BE2C (cell line): Measurements from ENCODE around the gene PDE8A.

Experiments used
- DNase-seq: peaks from one replicate; pipeline ENCODE4 v3.0.0-alpha.2; 2020
- H3K27me3 ChIP-seq: fragments of 250-450 bp; sonication (Bioruptor Pico); 2 replicates; pipeline ENCODE4 v1.5.1; 2020; ENCODE audit warnings: mild to moderate bottlenecking
- H3K36me3 ChIP-seq: fragments of 250-450 bp; sonication (Bioruptor Pico); 2 replicates; pipeline ENCODE4 v1.5.1; 2020; ENCODE audit warnings: mild to moderate bottlenecking
- H3K4me1 ChIP-seq: fragments of 250-450 bp; sonication (Bioruptor Pico); 2 replicates; pipeline ENCODE4 v1.5.1; 2020
- H3K4me3 ChIP-seq: 2 replicates; pipeline ENCODE4 v1.5.1; 2011; ENCODE audit warnings: low read depth, low read length
- H3K9me3 ChIP-seq: fragments of 250-450 bp; sonication (Bioruptor Pico); 2 replicates; pipeline ENCODE4 v1.5.1; 2020
- TF ChIP-seq, protein P1 (sequence below): IDR thresholded peaks from 2 replicates; pipeline ENCODE4 v1.5.1; 2012; ENCODE audit warnings: mild to moderate bottlenecking, low read depth, low read length

The PDE8A gene

DNA sequence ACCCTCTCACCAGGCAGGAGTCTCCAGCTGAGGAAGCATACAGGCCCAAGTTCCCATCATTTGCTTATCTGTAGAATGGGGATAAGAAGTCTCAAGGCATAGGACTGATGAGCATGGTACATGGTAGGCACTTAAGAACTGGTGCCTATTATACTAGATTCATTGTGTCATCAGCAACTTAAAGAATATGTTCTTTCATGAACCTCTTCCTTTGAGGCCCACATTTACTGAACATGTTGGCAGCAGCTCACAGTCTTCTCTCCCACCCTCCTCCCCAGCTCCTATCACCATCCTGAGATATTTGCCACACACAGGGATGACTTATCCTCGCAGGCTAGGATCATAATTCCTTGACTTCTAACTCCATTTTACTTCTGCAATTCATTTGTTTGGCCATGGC, 142.5 kb downstream of the PDE8A start:
- TF ChIP-seq, protein P1, sequence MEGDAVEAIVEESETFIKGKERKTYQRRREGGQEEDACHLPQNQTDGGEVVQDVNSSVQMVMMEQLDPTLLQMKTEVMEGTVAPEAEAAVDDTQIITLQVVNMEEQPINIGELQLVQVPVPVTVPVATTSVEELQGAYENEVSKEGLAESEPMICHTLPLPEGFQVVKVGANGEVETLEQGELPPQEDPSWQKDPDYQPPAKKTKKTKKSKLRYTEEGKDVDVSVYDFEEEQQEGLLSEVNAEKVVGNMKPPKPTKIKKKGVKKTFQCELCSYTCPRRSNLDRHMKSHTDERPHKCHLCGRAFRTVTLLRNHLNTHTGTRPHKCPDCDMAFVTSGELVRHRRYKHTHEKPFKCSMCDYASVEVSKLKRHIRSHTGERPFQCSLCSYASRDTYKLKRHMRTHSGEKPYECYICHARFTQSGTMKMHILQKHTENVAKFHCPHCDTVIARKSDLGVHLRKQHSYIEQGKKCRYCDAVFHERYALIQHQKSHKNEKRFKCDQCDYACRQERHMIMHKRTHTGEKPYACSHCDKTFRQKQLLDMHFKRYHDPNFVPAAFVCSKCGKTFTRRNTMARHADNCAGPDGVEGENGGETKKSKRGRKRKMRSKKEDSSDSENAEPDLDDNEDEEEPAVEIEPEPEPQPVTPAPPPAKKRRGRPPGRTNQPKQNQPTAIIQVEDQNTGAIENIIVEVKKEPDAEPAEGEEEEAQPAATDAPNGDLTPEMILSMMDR: no peak
- no peaks in the 10 kb centered on the region for H3K4me1 ChIP-seq
- DNase-seq: no peak
- no peaks in the 10 kb centered on the region for H3K9me3 ChIP-seq
- H3K36me3 ChIP-seq: no peaks in the 10 kb centered on the region; the same call in 1 of the 2 replicates
- no peak overlapping the region for H3K4me3 ChIP-seq
- H3K27me3 ChIP-seq: no peaks in the 10 kb centered on the region

DNA sequence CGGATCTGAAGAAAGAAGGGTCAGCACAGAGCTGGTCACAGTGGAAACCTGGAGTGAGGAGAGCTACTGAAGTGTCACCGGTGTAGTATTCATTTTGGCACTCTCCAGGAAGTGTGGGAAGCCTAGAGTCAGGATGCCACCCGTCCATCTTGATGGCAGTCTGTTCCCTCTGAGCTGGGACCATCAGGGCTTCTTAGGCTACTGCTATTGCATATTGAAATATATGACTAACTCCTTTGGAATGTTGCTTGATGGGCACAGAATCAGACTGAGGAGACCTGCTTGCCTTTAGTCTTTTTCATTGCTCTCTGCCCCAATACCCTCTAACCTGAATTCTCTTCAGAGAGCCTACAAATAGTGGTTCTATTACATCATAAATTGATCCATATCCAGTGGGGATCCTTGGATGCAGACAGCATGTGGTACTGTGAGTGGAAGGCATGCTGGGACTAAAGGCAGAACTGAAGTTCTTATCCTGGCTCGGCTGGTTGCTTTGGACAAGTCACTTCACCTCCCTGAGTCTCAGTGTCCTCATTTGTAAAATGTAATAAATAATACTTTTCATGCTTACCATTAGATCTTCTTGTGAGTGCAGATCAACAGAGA, 143.5 kb downstream of the PDE8A start:
- no peak for DNase-seq
- Histone ChIP-seq H3K9me3 (no peaks in the 10 kb centered on the region), H3K27me3 (no peaks in the 10 kb centered on the region), H3K4me1 (no peaks in the 10 kb centered on the region), H3K4me3 (no peak overlapping the region), H3K36me3 (no peaks in the 10 kb centered on the region; the same call in 1 of the 2 replicates)
- TF ChIP-seq, protein P1: no peak

DNA sequence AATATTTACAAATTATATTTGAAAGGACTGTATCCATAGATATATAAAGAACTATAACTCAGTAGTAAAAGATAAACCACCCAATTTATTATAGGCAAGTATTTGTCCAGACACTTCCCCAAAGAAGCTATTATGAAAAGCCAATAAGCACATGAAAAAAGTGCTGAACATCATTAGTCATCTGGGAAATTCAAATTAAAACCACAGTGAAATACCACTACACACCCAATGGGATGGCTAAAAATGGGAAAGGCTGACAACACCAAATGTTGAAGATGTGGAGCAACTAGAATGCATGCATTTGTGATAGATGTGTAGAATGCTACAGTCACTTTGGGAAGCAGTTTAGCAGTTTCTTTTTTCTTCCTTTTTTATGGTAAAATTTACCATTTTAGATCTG, 147.0 kb downstream of the PDE8A start:
- H3K9me3 ChIP-seq: no peaks in the 10 kb centered on the region
- H3K36me3 ChIP-seq: no peaks in the 10 kb centered on the region; the same call in 1 of the 2 replicates
- DNase-seq: no peak
- H3K4me1 ChIP-seq: no peaks in the 10 kb centered on the region
- H3K4me3 ChIP-seq: no peak overlapping the region
- H3K27me3 ChIP-seq: no peaks in the 10 kb centered on the region
- TF ChIP-seq, protein P1: no peak

DNA sequence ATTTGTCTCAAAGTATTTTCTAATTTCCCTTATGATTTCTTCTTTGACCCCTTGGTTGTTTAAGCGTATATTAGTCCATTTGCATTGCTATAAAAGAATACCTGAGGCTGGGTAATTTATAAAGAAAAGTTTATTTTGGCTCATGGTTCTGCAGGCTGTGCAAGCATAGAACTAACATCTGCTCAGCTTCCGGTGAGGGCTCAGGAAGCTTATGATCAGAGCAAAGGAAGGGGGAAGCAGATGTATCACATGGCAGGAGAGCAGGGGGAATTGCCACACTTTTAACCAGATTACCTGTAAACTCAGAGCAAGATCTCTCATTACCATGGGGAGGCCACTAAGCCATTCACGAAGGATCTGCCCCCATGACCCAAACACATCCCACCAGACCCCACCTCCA, 148.2 kb downstream of the PDE8A start:
- Histone ChIP-seq H3K9me3 (no peaks in the 10 kb centered on the region), H3K27me3 (no peaks in the 10 kb centered on the region), H3K4me1 (no peaks in the 10 kb centered on the region), H3K36me3 (no peaks in the 10 kb centered on the region; the same call in 1 of the 2 replicates), H3K4me3 (no peak overlapping the region)
- DNase-seq: no peak
- TF ChIP-seq, protein P1: no peak

DNA sequence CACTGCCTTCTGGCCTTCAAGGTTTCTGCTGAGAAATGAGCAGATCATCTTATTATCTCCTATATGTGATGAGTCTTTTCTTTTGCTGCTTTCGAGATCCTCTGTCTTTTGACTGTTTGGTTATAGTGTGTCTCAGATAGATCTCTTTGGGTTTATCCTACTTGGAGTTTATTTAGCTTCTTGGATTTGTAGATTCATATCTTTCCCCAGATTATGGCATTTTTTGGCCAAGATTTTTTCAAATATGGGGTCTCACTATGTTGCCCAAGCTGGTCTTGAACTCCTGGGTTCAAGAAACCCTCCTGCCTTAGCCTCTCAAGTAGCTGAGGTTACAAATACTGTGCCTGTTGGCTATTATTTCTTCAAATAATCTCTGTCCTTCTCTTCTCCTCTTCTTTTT, 150.3 kb downstream of the PDE8A start:
- no peaks in the 10 kb centered on the region for H3K9me3 ChIP-seq
- H3K4me3 ChIP-seq: no peak overlapping the region
- TF ChIP-seq, protein P1: no peak
- H3K36me3 ChIP-seq: peaks cover 3% of the 10 kb centered on the region; the same call in 1 of the 2 replicates
- DNase-seq: no peak
- no peaks in the 10 kb centered on the region for H3K4me1 ChIP-seq
- no peaks in the 10 kb centered on the region for H3K27me3 ChIP-seq

DNA sequence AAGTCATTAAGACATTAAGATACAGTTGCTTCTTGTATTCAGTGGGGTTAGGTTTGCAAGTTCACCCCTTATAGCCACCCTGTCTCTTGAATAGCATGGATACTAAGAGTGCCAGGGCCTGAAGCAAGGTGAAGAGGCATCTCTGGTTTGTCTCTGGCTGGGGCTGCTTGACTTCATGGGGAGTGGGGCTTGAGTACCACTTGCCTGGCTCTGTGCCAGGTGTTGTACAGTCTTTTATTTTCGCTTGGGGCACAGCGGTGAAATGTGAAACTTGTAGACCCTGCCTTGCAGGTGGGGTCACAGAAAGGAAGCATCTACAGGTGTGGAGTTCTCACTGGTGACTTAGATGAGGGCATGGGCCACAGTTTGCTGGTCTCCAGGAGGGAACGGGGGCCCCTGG, 152.1 kb downstream of the PDE8A start:
- no peak for DNase-seq
- Histone ChIP-seq H3K4me1 (no peaks in the 10 kb centered on the region), H3K9me3 (no peaks in the 10 kb centered on the region), H3K27me3 (no peaks in the 10 kb centered on the region), H3K36me3 (peaks cover 9% of the 10 kb centered on the region), H3K4me3 (no peak overlapping the region)
- TF ChIP-seq, protein P1: no peak
